Stimulated activated CD8-positive, alpha-beta memory T cell treated with anti-CD3 and anti-CD28 coated beads, Interleukin-12 subunit alpha, Interleukin-12 subunit beta, amount 100 ng/mL, for 4 hours (primary cell): ENCODE data around the gene GCK.
"Not testable (repeated sequence)": the region's sequence is repeated elsewhere in the genome, so short reads cannot be mapped to it uniquely, and the experiment has no call there.

Source experiments
- DNase-seq: peaks from one replicate; pipeline ENCODE4 v3.0.0-alpha.2; 2020; ENCODE audit warnings: low read depth

Gene GCK

DNA sequence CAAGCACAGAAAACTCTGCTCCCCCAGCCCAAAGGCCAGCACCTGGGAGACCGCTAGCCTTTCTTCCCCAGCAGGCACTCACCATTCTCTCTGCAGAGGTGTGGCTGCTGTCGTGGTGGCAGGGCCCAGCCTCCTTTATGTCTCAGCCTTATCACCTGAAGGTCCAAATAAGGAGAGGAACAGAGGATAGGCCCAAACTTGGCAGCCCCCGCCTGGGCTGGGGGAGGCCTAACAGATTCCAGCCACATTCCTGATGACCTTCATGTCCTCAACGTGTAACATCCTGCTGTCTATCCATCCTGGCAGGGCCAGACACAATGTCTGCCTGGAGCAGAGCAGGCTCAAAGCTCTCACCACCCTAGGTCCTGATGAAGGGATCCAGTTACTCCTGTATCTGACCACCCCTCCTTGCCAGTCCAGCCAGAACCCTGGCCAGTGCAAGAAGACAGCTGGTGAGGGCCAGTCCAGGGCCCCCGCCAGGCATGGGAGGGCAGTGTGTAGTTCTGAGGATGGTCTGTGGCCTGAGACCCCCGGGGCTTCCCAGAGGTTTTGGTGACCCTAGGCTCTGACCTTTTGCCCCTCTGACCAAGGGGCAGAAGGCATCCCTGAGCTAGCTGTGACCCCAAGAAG is 47.9 kb downstream of the GCK start, which contains the start of gene MYL7:
MYL7 (minus strand) TSS at position 112 of the 630 bp plus-strand sequence; CDS start at position 85, 27 bp downstream.
- no peak for DNase-seq

DNA sequence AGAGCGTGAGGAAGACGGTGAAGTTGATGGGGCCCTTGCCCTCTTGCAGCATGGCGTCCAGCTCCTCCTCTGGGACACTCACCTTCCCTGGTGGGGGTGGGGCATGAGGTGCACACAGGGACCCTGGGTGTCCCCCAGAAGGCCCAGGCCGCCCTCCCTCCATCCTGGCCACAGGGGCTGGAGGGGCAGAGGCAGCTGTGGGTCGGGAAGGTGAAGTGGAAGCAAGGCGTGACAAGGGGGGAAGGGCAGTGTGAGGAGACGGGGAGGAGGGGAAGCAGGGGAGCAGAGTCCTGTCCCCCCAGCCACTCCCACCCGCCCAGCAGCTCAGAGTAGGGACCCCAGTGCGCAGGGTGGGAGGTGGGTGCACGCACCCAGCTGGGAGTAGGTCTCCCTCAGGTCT is 48.9 kb downstream of the GCK start:
- DNase-seq: no peak

DNA sequence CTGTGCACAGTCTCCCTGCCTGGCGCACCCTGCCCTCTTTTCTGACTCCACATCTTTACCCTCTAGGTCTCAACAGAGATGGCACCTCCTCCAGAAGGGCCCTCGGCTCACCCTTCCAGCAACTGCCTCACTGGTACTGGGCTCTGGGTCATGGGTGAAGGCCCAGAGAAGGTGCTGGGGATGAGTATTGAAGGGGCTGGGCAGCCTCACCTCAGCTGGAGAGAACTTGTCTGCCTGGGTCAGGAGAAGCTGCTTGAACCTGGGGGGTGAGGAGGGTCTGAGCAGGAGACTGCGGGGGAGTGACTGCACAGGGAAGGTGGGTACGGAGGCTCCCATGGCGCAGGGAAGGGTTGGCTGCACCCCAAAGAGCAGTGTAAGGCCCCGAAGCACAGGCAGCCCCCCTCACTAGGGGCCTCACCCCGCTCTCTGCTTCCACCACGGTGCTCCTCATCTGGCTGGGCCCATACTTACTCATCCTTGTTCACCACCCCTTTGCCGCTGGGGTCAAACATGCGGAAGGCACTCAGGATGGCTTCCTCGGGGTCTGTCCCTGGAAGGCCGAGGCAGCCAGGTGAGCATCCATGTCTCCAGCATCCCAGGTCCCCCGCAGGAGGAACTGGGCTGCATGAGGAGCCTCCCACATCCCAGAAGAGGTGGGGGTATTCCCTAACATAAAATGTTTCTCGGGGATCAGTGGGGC is 49.8 kb downstream of the GCK start:
- DNase-seq: no peak

- DNase-seq: no peak
Measured at GRCh38 chr7:44138698-44139097, 50.5 kb downstream of the GCK start.

- DNase-seq: no peak
Measured at GRCh38 chr7:44136731-44137130, 52.5 kb downstream of the GCK start.

DNA sequence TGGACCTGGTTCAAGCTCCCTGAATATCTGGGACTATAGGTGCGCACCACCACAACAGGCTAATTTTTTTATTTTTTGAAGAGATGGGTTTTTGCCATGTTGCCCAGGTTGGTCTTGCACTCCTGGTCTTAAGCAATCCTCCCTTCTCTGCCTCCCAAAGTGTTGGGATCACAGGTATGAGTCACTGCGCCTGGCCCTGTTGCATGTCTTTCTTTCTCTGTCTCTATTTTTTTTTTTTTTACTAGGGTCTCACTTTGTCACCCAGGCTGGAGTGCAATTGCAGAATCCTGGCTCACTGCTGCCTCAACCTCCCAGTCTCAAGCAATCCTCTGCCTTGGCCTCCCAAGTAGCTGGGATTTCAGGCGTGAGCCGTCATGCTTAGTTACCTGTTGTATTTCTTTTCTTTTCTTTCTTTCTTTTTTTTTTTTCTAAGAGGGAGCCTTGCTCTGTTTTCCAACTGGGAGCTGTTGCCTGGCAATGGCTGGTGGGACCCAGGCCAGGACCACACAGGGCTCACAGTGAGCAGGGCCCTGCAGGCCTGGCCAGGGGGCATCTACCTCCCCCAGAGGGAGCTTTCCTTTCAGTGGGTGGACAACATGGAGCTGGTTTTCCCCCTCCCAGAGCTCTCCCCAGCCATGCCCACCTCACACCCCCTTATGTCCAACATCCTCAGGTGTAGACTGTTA is 54.2 kb downstream of the GCK start:
- no peak for DNase-seq

GRCh38 chr7:44133295-44133694 is 55.9 kb downstream of the GCK start:
- no peak for DNase-seq

DNA sequence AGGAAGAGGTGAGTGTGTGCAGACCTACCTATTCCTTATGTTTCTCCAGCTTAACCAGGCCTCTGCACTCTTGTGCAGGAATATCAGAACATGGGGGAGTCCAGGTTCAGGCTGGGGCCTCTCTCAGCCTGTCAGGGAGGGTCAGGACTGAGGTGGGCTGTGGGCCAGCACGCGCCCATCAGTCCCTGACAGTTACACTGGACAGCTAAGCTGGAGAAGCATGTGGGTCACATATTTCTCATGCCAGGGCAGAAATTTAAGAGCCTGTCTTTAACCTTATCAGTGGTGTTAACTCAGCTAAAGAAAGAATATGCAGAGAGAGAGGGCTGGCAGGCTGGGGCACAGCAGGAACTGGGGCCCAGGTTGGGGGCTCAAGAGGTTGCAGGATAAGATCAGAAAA is 57.2 kb downstream of the GCK start:
- no peak for DNase-seq

DNA sequence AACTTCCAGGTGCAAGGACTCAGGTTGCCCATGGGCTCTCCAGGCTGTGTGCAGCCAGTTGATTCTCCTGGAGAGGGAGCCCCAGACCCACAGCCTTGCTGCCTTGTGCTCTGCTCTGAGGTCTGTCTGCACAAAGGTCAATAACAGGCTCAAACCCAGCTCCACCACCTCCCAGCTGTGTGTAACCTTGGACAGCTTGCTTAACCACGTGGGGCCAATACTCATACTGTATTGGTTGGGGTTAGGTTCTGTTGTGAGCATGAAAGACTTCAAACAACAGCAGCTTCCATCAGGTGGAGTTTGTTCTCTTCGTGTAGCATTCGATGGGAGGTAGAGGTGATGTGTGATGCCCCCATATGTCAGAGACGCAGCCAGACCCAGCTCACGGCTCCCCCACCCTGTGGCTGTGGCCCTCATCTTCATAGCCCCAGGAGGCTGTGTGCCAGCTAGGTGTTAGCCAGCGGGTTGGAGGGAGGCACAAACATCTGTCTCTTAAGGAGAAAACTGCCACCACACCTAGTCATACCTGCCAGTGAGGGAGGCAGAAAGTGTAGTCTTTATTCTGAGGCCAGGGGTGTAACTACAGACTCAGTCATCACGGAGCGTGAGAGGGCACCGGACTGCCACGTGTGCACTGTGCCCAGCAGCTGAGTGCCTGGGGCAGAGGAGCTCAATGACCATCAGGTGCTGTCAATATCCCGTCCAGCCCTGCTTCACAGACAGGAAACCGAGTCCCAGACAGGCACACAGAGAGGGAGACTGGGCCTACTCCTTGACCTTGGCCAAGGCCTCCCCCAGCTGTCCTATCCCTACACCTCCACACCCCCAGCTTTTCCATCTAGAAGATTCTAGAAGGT is 57.8 kb downstream of the GCK start:
- no peak for DNase-seq

DNA sequence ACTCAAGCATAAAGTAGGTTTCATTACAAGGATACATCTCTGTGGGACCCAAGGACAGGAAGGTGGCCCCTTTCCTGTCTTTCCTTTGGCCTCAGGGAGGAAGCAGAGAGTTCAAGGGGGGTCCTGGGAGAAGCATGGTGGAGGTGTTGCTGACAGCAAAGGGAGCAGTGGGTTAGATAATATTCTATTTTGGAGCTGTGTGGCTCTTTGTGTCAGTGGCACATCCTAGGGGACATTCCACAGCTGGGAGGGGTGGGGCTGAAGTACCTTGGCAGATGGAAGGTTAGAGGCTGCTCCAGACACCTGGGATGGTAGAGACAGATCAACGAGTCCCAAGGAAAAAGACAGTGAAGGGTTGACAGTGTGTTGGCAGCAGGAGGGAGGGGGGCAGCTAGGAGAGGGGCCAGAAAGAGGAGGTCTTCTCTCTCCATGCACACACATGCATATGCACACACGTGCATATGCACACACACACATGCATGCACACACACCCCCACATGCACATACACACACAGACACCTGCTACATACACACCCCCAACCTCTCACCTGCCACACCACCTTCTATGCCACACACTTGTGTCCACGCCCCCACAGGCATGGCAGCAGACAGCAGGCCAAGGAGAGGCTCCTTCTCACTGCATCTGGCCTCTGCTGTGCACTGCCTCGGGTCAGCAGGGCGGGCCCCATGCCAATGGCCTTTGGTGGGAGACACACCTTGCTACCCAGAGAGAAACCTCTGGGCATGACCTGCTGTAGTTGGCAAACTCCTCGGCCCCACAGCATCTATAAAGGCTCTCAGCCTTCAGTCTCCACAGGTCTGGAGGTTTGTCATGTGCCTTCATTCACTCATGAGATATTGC is 60.3 kb downstream of the GCK start:
- DNase-seq: no peak

GRCh38 chr7:44127161-44127560 is 62.1 kb downstream of the GCK start:
- DNase-seq: no peak

GRCh38 chr7:44126574-44126973 is 62.7 kb downstream of the GCK start:
- not testable (repeated sequence) for DNase-seq

DNA sequence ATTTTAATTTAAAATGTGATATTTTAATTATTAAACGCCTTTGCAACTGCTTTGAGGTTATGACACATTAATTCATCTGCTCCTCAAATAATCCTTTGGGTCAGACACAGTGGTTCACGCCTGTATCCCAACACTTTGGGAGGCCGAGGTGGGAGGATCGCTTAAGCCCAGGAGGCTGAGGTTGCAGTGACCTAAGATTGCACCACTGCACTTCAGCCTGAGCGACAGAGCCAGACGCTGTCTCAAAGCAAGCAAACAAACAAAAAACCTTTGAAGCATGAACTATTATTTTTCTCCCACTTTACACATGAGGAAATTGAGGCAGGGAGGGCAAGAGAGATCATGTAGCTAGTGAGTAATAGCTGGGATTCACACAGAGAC is 64.4 kb downstream of the GCK start:
- DNase-seq: no peak

- peak; percentile 97 for DNase-seq
Measured at GRCh38 chr7:44123190-44124003, 65.8 kb downstream of the GCK start, which contains the start of gene POLD2. TSS of gene POLD2 (minus strand) at chr7:44123548. CDS start at chr7:44122053, 1,495 bp downstream.

DNA sequence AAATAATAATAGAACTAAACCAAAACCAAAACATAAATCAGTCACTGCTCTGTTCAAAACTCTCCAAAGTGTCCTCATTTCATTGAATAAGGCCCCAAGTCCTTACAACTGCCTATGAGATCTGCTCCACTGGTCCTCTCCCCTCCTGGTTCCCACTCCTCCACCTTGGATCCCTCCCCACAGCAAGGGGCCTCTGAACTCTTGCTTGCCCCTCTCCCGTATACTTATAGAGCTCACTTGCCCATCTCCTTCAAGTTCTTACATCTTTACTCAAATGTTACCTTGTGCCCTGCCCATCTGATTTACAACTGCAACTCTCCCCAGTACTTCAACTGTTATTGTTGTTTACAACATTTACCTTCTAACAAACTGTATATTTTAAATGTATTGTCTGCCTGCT is 66.7 kb downstream of the GCK start:
- no peak for DNase-seq

GRCh38 chr7:44121761-44122420 is 67.3 kb downstream of the GCK start:
- DNase-seq: no peak

DNA sequence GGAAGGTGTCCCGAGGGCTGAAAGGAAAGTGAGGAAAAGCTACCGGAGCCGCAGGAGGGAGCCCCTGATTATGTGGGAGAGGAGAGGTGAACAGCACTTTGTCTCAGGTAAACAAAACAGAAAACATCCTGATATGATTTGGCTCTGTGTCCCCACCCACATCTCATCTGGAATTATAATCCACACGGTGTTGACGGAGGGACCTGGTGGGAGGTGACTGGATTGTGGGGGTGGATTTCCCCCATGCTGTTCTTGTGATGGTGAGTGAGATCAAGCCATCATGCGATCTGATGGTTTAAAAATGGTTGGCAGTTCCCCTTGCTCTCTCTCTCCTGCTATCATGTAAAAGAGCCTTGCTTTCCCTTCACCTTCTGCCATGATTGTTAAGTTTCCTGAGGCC is 68.8 kb downstream of the GCK start:
- DNase-seq: no peak

DNA sequence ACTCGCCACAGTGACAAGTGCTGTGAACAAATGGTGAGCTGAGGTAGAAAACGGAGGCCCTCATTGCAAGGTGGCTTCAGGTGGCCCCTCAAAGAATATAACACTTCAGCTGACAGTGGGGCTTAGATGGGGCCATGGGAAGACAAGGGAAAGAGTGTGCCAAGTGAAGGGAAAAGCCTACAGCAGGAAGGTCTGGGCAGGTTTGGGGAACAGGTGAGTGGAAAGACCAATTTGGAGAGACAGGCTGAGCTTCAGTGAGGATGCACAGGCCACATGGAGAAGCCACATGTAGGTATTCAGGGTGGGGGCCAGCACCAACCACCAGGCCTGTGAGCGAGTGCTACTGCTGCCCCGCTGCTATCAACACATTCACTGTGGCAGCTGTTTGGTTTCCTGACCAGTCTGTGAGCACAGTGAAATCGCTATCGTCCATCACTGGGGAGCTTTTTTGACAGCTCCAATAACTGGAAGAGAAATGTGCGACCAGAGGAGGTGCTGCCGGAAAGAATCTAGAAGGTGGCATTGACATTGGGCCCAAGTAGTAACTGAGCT is 69.3 kb downstream of the GCK start:
- DNase-seq: no peak

GRCh38 chr7:44117801-44118429 is 71.3 kb downstream of the GCK start:
- DNase-seq: no peak
